ENCODE measurements around the gene PGRMC1.

The PGRMC1 gene

GRCh38 chrX:119229253-119229615, 6.9 kb upstream of the PGRMC1 start:
- TF ChIP-seq SPI1 (IDR thresholded peaks at IDR 0.05; ENCODE audit: low read depth, low read length): no peak
- TF ChIP-seq POU2F2 (IDR thresholded peaks at IDR 0.05; ENCODE audit: low read depth, low read length): no peak
- TF ChIP-seq TAF1 (IDR thresholded peaks at IDR 0.05; ENCODE audit: low read depth, low read length): no peak
- TF ChIP-seq PAX5 (IDR thresholded peaks at IDR 0.05; ENCODE audit: insufficient read depth, low read length, severe bottlenecking): no peak
- no peak for TF ChIP-seq POLR2A (IDR thresholded peaks at IDR 0.05; ENCODE audit: low read depth, low read length)
- no peak for TF ChIP-seq POLR2AphosphoS5 (IDR thresholded peaks at IDR 0.05; ENCODE audit: low read depth, low read length)
- no peak for DNase-seq (ENCODE audit: insufficient read length, low spot score)
- no peak for FAIRE-seq

DNA sequence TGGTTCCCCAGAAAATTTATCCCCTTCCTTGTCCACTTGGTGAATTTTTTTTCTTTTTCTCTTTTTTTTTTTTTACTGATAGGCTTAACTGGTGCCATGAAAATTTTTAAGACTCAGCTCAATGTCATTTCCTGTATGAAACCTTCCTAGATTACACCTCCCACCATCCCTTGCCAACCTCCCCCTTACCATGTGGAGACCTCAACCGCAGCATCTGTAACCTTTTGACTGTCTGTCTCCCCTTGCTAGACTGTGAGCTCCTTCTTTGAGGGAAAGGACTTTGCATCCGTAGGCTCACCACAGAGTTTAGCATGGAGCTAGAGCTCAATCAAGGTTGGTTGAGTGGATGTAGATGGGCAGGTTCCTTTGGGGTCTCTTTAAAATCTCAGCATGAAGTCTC, 5.2 kb upstream of the PGRMC1 start:
- FAIRE-seq (no peak), DNase-seq (ENCODE audit: insufficient read length, low spot score) (no peak)
- TF ChIP-seq POLR2A (IDR thresholded peaks at IDR 0.05; ENCODE audit: low read depth, low read length): no peak
- TF ChIP-seq PAX5 (IDR thresholded peaks at IDR 0.05; ENCODE audit: insufficient read depth, low read length, severe bottlenecking): no peak

DNA sequence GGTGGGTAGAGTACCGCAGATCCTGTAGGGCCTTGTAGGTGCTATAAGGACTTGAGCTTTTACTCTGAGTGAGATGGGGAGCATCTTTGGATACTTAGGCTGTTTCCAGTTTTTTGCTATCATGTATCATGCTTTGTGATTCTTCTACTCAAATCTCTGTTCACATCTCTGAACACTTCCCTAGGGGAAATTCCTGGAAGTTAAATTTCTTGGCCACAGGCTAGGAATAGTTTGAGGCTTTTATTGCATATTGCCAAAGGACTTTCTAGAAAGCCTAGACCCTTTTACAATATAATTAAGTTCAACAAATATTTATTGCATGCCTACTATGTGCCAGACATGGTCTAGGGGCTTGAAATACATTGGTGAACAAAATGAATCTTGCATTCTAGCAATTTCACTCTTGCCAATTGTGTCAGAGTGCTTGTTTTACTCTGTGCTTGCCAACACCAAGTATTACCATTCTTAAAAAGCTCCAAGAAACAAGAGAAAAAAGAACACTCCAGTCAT, 4.1 kb upstream of the PGRMC1 start:
- TF ChIP-seq POLR2AphosphoS5 (IDR thresholded peaks at IDR 0.05; ENCODE audit: low read depth, low read length) (no peak), TAF1 (IDR thresholded peaks at IDR 0.05; ENCODE audit: low read depth, low read length) (no peak), POU2F2 (IDR thresholded peaks at IDR 0.05; ENCODE audit: low read depth, low read length) (no peak), SPI1 (IDR thresholded peaks at IDR 0.05; ENCODE audit: low read depth, low read length) (no peak), POLR2A (IDR thresholded peaks at IDR 0.05; ENCODE audit: low read depth, low read length) (no peak), PAX5 (IDR thresholded peaks at IDR 0.05; ENCODE audit: insufficient read depth, low read length, severe bottlenecking) (no peak)
- FAIRE-seq (no peak), DNase-seq (ENCODE audit: insufficient read length, low spot score) (no peak)

- TF ChIP-seq POU2F2 (IDR thresholded peaks at IDR 0.05; ENCODE audit: low read depth, low read length) (no peak), SPI1 (IDR thresholded peaks at IDR 0.05; ENCODE audit: low read depth, low read length) (no peak), TAF1 (IDR thresholded peaks at IDR 0.05; ENCODE audit: low read depth, low read length) (no peak), POLR2A (IDR thresholded peaks at IDR 0.05; ENCODE audit: low read depth, low read length) (no peak), PAX5 (IDR thresholded peaks at IDR 0.05; ENCODE audit: insufficient read depth, low read length, severe bottlenecking) (no peak), POLR2AphosphoS5 (IDR thresholded peaks at IDR 0.05; ENCODE audit: low read depth, low read length) (no peak)
- DNase-seq (ENCODE audit: insufficient read length, low spot score) (no peak), FAIRE-seq (no peak)
Measured at GRCh38 chrX:119235051-119235511, 1.0 kb upstream of the PGRMC1 start.

DNA sequence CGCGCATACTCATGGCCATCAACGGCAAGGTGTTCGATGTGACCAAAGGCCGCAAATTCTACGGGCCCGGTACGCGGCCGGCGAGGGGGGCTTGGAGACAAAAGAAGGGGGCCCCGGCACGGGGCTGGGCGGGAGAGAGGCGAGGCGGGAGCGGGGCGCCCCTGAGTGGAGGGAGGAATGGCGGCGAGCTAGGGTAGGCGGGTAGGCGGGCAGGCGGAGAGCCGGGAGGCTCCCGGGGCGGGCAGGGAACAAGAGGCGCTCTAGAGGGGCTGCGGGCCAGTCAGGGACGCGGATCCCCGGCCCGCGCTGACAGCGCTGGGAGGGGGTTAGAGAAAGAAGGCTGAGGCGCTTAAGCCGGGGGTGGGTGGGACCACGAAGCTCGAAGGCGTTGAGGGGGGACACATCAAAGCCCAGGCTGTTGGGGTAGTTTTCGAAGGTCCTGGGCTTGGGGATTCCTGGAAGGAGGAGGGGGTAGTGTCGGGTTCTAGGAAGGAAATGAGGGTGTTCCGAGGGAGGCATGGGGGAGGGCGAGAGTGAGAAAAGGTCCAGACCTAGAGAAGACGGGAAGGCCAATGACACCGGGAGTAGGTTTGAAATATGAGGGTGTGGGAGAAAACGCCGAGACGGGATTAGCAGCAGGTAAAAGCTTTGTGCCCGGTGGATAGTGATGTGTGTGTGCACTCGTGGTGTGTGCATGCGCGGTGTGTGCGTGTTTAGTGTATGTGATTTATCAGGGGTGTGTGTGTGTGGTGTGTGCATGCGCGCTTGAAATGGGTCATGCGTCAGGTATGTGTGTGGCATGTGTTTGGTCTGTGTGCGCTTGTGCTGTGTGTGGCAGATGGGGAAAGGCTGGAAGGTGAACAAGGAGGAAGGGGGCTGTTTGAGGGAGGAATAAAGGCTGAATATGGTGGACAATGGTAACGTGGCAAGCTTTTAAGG, 807 bp downstream of the PGRMC1 start:
- TF ChIP-seq PAX5 (IDR thresholded peaks at IDR 0.05; ENCODE audit: insufficient read depth, low read length, severe bottlenecking): no peak
- no peak for TF ChIP-seq POLR2A (IDR thresholded peaks at IDR 0.05; ENCODE audit: low read depth, low read length)
- TF ChIP-seq POLR2AphosphoS5 (IDR thresholded peaks at IDR 0.05; ENCODE audit: low read depth, low read length): no peak
- FAIRE-seq: peak; percentile 95

GRCh38 chrX:119237562-119237942, 1.5 kb downstream of the PGRMC1 start:
- DNase-seq (ENCODE audit: insufficient read length, low spot score) (no peak), FAIRE-seq (no peak)
- TF ChIP-seq TAF1 (IDR thresholded peaks at IDR 0.05; ENCODE audit: low read depth, low read length) (no peak), POLR2A (IDR thresholded peaks at IDR 0.05; ENCODE audit: low read depth, low read length) (no peak), POU2F2 (IDR thresholded peaks at IDR 0.05; ENCODE audit: low read depth, low read length) (no peak), POLR2AphosphoS5 (IDR thresholded peaks at IDR 0.05; ENCODE audit: low read depth, low read length) (no peak), SPI1 (IDR thresholded peaks at IDR 0.05; ENCODE audit: low read depth, low read length) (no peak), PAX5 (IDR thresholded peaks at IDR 0.05; ENCODE audit: insufficient read depth, low read length, severe bottlenecking) (no peak)

More for the DNA sequence above, 807 bp downstream of the PGRMC1 start:
- DNase-seq (ENCODE audit: insufficient read length, low spot score): no peak

GRCh38 chrX:119238557-119238956, 2.5 kb downstream of the PGRMC1 start:
- FAIRE-seq (no peak), DNase-seq (ENCODE audit: insufficient read length, low spot score) (no peak)
- TF ChIP-seq TAF1 (IDR thresholded peaks at IDR 0.05; ENCODE audit: low read depth, low read length) (no peak), SPI1 (IDR thresholded peaks at IDR 0.05; ENCODE audit: low read depth, low read length) (no peak), POU2F2 (IDR thresholded peaks at IDR 0.05; ENCODE audit: low read depth, low read length) (no peak), POLR2A (IDR thresholded peaks at IDR 0.05; ENCODE audit: low read depth, low read length) (no peak), PAX5 (IDR thresholded peaks at IDR 0.05; ENCODE audit: insufficient read depth, low read length, severe bottlenecking) (no peak), POLR2AphosphoS5 (IDR thresholded peaks at IDR 0.05; ENCODE audit: low read depth, low read length) (no peak)

GRCh38 chrX:119240356-119240755, 4.3 kb downstream of the PGRMC1 start:
- FAIRE-seq (no peak), DNase-seq (ENCODE audit: insufficient read length, low spot score) (no peak)
- TF ChIP-seq TAF1 (IDR thresholded peaks at IDR 0.05; ENCODE audit: low read depth, low read length) (no peak), POLR2AphosphoS5 (IDR thresholded peaks at IDR 0.05; ENCODE audit: low read depth, low read length) (no peak)

- no peak for TF ChIP-seq PAX5 (IDR thresholded peaks at IDR 0.05; ENCODE audit: insufficient read depth, low read length, severe bottlenecking)
- TF ChIP-seq TAF1 (IDR thresholded peaks at IDR 0.05; ENCODE audit: low read depth, low read length): no peak
- TF ChIP-seq POLR2A (IDR thresholded peaks at IDR 0.05; ENCODE audit: low read depth, low read length): no peak
- TF ChIP-seq SPI1 (IDR thresholded peaks at IDR 0.05; ENCODE audit: low read depth, low read length): no peak
- no peak for TF ChIP-seq POU2F2 (IDR thresholded peaks at IDR 0.05; ENCODE audit: low read depth, low read length)
- no peak for TF ChIP-seq POLR2AphosphoS5 (IDR thresholded peaks at IDR 0.05; ENCODE audit: low read depth, low read length)
- FAIRE-seq (peak; percentile 41), DNase-seq (ENCODE audit: insufficient read length, low spot score) (no peak)
Measured at GRCh38 chrX:119247702-119248101, 11.6 kb downstream of the PGRMC1 start.

- DNase-seq (ENCODE audit: insufficient read length, low spot score): no peak
- TF ChIP-seq SPI1 (IDR thresholded peaks at IDR 0.05; ENCODE audit: low read depth, low read length) (no peak), POLR2A (IDR thresholded peaks at IDR 0.05; ENCODE audit: low read depth, low read length) (no peak), PAX5 (IDR thresholded peaks at IDR 0.05; ENCODE audit: insufficient read depth, low read length, severe bottlenecking) (no peak), POU2F2 (IDR thresholded peaks at IDR 0.05; ENCODE audit: low read depth, low read length) (no peak), POLR2AphosphoS5 (IDR thresholded peaks at IDR 0.05; ENCODE audit: low read depth, low read length) (no peak), TAF1 (IDR thresholded peaks at IDR 0.05; ENCODE audit: low read depth, low read length) (no peak)
Measured at GRCh38 chrX:119249891-119250290, 13.8 kb downstream of the PGRMC1 start.

More at GRCh38 chrX:119249891-119250290, 13.8 kb downstream of the PGRMC1 start:
- FAIRE-seq: no peak

Measured in GM12891 (cell line).